ENCODE data around the gene C1QTNF12.
"Not testable (repeated sequence)": the region's sequence is repeated elsewhere in the genome, so short reads cannot be mapped to it uniquely, and the experiment has no call there.

C1QTNF12 gene

DNA sequence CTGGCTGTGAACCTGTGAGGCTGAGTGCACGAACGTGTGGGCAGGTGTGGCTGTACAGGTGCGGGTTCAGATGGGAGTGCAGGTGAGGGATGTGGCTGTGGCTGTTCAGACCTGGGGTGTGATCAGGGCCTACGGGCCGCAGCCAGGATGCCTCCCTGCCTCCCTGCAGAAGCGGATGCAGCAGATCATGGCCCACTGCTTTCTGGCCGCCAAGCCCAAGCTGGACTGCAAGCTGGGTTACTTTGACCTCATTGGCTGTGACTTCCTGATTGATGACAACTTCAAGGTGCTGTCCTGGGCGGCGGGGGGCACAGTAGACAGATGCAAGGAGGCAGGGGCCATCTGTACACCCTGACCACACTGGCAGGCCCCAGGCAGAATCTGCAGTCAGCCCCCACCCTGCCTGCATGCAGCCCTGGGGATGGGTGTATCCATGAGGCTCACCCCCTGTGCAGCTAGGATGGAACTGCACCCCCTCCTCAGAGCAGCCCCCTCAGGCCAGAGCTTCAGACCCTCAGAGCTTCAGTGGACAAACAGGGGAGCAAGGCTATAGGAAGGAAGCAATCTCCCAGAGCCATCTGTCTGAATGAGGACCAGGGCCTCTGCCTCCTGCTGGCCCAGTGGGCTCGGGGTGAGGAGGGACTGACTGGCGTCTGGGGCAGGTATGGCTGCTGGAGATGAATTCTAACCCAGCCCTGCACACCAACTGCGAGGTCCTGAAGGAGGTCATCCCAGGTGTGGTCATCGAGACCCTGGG, 49.9 kb downstream of the C1QTNF12 start:
- no peak for DNase-seq

DNA sequence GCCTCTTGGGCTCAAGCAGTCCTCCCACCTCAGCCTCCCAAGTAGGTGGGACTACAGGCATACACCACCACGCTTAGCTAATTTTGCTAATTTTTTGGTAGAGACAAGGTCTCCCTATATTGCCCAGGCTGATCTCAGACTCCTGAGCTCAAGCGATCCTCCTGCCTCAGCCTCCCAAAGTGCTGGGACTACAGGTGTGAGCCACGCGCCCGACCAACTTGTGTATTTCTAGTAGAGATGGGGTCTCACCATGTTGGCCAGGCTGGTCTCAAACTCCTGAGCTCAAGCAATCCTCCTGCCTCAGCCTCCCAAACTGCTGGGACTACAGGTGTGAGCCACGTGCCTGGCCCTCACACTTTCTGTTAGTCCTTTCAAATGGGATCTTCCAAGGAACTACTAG, 50.8 kb downstream of the C1QTNF12 start:
- not testable (repeated sequence) for DNase-seq

DNA sequence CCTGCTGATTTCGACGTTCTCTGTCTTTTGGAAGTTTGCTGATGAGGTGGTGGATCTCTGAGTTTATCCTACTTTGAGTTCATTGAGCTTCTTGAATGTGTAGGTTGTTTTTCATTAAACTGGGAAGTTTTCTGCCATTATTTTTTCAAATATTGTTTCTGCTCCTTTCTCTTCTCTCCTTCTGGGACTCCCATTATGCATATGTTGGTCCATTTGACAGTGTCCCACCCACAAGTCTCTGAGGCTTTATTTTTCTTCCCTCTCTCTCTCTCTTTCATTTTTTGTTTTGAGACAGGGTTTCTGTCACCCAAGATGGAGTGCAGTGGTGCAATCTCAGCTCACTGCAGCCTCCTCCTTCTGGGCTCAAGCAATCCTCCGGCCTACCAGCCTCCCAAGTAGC, 51.8 kb downstream of the C1QTNF12 start:
- no peak for DNase-seq

All from stimulated activated CD4-positive, alpha-beta T cell treated with anti-CD3 and anti-CD28 coated beads, Interleukin-2, amount 100 ng/mL, for 24 hours (primary cell).